ENCODE measurements around the gene EIF5A. TPM values are rescaled to one million over a fixed set of nuclear protein-coding genes. Genes with fewer than 3 reads are reported as not detected.

Gene EIF5A
- total RNA-seq, 1 donor from 2014 or later = 323 TPM

DNA sequence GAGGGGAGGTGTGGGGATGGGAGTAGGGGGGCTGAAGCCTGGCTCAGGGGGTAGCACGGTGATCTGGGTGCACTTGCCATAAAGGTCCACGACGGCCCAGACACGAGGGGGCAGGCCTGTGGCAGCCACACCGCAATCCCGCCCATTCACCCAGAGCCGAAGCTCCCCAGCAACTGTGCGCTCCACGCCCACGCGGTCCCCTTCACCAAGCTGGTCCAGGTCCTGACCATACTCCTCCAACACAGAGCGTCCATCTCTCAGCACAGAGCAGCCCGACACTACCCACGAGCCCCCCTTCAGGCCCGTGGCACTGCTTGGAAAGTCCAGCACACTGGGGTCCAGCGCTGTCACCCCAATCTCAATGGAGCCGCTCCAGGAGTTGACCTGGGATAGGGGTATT lies 20.1 kb downstream of the EIF5A start:
- Mint-ChIP-seq H3K27me3 (no peaks in the 10 kb centered on the region), H3K36me3 (ENCODE audit: insufficient read depth) (peaks cover 4% of the 10 kb centered on the region), H3K9me3 (ENCODE audit: low read depth) (no peaks in the 10 kb centered on the region), H3K4me3 (ENCODE audit: low read depth) (peak overlapping the region; percentile 48), H3K4me1 (ENCODE audit: low read depth) (peaks cover 11% of the 10 kb centered on the region), H3K27ac (peak overlapping the region; percentile 73)
- DNase-seq (ENCODE audit: low spot score, unreplicated experiment) = no peak
- TF ChIP-seq CTCF (IDR thresholded peaks at IDR 0.05; ENCODE audit: unreplicated experiment) = no peak

DNA sequence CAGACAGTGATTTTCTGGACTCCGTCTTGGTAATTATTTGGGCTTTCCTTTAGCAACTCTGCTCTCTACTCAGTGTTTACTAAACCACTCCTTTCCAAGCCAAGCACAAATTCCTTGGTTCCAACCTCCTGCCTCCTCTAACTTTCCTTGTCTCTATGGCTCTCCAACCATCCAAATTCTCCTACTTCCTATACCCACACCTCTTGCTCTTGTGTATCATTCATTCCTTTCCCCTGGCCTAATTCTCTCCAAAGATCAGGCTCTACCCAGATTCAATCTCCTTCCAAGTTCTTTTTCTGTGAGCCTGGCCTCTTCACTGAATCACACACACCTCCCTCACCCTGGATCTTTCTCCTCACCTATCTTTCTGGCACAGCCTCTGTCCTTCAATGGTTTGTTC lies 20.6 kb downstream of the EIF5A start:
- H3K9me3 Mint-ChIP-seq (ENCODE audit: low read depth) = no peaks in the 10 kb centered on the region
- DNase-seq (ENCODE audit: low spot score, unreplicated experiment) = no peak
- H3K36me3 Mint-ChIP-seq (ENCODE audit: insufficient read depth) = peaks cover 4% of the 10 kb centered on the region
- no peak for TF ChIP-seq CTCF (IDR thresholded peaks at IDR 0.05; ENCODE audit: unreplicated experiment)
- peak overlapping the region; percentile 97 for H3K27ac Mint-ChIP-seq
- H3K4me1 Mint-ChIP-seq (ENCODE audit: low read depth) = peaks cover 11% of the 10 kb centered on the region
- peak overlapping the region; percentile 95 for H3K4me3 Mint-ChIP-seq (ENCODE audit: low read depth)
- no peaks in the 10 kb centered on the region for H3K27me3 Mint-ChIP-seq

- DNase-seq (ENCODE audit: low spot score, unreplicated experiment) = peak; percentile 37
Observed at GRCh38 chr17:7328840-7329373, 21.5 kb downstream of the EIF5A start, which contains the start of gene NEURL4. Gene NEURL4 (minus strand): TSS chr17:7329335. CDS start chr17:7329312, 23 bp downstream.

GRCh38 chr17:7329374-7329996 lies 22.1 kb downstream of the EIF5A start:
- TF ChIP-seq CTCF (IDR thresholded peaks at IDR 0.05; ENCODE audit: unreplicated experiment) = peak; percentile 16
- H3K27me3 Mint-ChIP-seq = no peaks in the 10 kb centered on the region
- peak; percentile 95 for DNase-seq (ENCODE audit: low spot score, unreplicated experiment)
- H3K4me1 Mint-ChIP-seq (ENCODE audit: low read depth) = peaks cover 11% of the 10 kb centered on the region
- H3K9me3 Mint-ChIP-seq (ENCODE audit: low read depth) = no peaks in the 10 kb centered on the region
- peak overlapping the region; percentile 95 for H3K4me3 Mint-ChIP-seq (ENCODE audit: low read depth)
- H3K36me3 Mint-ChIP-seq (ENCODE audit: insufficient read depth) = no peaks in the 10 kb centered on the region
- H3K27ac Mint-ChIP-seq = peak overlapping the region; percentile 98

More at GRCh38 chr17:7328840-7329373, 21.5 kb downstream of the EIF5A start, which contains the start of gene NEURL4:
- peak within 1 kb of the TSS; percentile 98 for H3K27ac Mint-ChIP-seq
- no peaks in the 10 kb centered on the region for H3K27me3 Mint-ChIP-seq
- peak; percentile 10 for TF ChIP-seq CTCF (IDR thresholded peaks at IDR 0.05; ENCODE audit: unreplicated experiment)
- H3K36me3 Mint-ChIP-seq (ENCODE audit: insufficient read depth) = peaks cover 2% of the 10 kb centered on the region
- peak within 1 kb of the TSS; percentile 95 for H3K4me3 Mint-ChIP-seq (ENCODE audit: low read depth)
- H3K9me3 Mint-ChIP-seq (ENCODE audit: low read depth) = no peaks in the 10 kb centered on the region
- peaks cover 11% of the 10 kb centered on the region for H3K4me1 Mint-ChIP-seq (ENCODE audit: low read depth)

- peak overlapping the region; percentile 95 for H3K4me3 Mint-ChIP-seq (ENCODE audit: low read depth)
Observed at GRCh38 chr17:7329997-7330637, 22.7 kb downstream of the EIF5A start.

More at GRCh38 chr17:7329997-7330637, 22.7 kb downstream of the EIF5A start:
- Mint-ChIP-seq H3K9me3 (ENCODE audit: low read depth) (no peaks in the 10 kb centered on the region), H3K36me3 (ENCODE audit: insufficient read depth) (no peaks in the 10 kb centered on the region), H3K27me3 (no peaks in the 10 kb centered on the region), H3K4me1 (ENCODE audit: low read depth) (peaks cover 11% of the 10 kb centered on the region), H3K27ac (peak overlapping the region; percentile 98)
- DNase-seq (ENCODE audit: low spot score, unreplicated experiment) = peak; percentile 64
- TF ChIP-seq CTCF (IDR thresholded peaks at IDR 0.05; ENCODE audit: unreplicated experiment) = no peak
